GM04504 (cell line): ENCODE results near the gene GAS5.
A peak's percentile ranks its signal among the peaks of the same experiment; 100 is the strongest.
"Not testable (repeated sequence)": the region's sequence is repeated elsewhere in the genome, so short reads cannot be mapped to it uniquely, and the experiment has no call there.

Experiments
- DNase-seq: peaks from one replicate; pipeline ENCODE4 v3.0.0-alpha.2; 2012; ENCODE audit warnings: low read depth

Gene GAS5

GRCh38 chr1:173869021-173869359 is 1.2 kb upstream of the GAS5 start:
- no peak for DNase-seq

DNA sequence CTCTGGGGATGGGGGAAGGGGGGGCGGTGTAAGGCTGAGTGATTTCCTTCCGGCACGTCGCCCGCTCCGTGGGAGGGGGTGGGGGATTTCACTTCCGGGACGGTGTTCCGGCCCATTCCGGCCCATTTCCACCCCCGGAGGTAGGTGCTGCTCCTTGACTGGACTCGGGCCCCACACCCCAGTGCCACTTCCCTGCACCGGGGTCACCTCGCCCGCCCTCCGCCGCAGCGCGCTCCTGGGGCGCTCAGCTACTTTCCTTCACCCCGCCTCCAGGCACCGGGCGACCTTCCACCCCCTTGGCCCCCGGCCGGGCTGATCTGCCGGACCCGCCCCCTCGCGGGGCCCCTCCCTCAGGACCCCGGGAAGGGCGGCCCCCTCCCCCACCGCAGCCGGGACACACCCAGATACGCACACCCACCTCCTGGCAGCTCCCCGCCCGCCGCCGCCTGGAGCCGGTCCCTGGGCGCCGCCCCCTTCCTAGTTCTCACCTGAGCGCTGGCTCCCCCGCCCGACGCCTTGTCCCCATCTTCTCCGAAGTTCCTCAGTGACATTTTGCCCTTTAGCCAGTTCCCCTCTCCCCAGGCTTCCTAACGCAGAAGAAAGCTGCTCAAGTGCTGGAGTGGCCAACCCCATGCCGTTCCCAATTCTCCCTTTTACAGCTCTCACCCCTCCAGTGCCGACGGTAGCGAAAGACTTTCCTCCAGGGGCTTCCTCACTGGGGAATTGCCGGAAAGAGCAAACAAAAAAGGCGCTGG is 654 bp upstream of the GAS5 start, which contains the start of gene ZBTB37:
TSS of gene ZBTB37 (plus strand) at position 115 of the 755 bp plus-strand sequence. CDS start 1,846 bp downstream, outside the sequence.
- DNase-seq = peak; percentile 25

- DNase-seq = no peak
Observed at GRCh38 chr1:173867141-173867752, 542 bp downstream of the GAS5 start.

DNA sequence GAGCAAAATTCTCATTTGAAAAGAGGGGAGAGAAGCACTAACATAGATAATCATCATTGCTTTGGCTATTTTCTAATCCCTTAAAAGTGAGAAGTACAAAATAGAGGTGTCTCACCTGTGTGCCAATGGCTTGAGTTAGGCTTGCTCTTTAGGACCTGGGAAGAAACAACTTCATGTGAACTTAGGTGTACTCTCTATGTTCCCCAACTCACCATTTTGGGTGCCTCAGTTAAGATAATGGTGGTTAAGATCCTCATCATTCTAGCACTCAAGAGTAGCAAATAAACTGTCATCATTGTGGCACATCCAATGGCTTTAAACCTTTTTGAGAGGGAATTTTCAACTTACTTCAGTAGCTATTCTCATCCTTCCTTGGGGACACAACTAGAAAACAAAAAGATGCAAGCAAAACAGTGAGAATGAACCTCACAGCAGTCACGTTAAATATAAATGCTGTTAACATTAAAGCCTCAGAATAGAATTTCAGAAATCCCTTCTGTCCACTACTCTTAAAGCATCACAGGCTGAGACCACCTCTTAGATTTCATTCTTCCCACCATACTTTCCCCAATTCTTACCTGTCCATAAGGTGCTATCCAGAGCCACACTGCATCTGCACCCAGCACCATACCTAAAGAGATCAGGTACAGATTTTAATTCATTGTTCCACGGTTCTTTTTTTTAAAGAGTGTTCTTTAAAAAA is 1.2 kb downstream of the GAS5 start:
- no peak for DNase-seq

DNA sequence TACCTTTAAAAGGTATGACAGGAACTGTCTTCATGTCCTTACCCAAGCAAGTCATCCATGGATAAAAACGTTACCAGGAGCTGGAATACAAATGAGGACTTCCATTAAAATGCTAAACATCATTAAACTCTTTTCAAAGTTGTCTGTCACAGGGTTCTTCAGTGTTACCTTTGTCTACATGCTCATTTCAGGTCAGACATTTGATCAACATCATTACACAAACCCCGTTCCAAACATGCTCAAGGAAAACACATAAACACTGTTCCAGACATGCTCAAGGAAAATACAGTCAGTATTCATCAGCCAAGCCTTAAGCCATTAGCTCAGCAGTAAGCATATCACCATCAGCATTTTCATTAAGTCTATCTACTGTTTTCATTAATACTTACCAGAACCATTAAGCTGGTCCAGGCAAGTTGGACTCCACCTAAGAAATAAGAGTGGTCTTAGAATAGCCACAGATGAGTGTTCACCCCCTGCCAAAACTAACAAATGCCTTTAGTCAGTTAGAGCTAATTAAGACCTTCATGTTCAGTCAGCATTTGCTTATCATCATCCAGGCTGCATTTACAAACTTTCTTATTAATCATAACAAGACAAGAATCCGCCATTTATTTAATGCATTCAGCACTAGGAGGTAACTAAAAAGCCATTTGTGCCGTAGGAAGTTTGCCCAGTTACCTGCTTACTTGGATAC is 2.2 kb downstream of the GAS5 start:
- no peak for DNase-seq

DNA sequence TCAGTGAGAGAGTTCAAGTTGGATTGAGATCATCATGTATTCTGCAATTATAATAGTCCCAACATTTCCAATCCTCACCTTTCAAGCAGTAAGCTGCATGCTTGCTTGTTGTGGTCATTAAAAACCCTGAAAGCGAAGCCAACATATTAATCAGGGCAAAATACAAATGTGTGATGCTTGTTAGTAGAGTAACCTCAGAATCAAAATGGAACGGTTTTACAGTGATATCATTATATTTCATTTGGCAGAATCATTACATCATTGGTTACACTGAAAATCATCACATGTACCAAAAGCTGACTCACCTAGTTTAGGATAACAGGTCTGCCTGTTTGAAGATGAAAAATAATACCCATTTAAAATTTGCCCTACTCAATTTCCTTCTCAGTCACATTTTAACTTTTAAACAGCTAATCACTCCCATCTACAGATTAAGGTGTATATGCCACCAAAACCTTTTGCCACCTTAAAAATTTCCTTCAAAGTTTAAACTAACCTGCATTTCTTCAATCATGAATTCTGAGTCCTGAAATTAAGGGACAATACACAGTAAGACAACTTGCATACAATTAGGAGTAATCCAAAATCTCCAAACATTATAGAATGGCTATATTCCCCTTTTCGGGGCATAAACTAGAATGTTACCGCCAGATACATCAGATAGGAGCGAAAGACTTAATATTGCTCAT is 3.5 kb downstream of the GAS5 start:
- no peak for DNase-seq

GRCh38 chr1:173863224-173864161 is 4.3 kb downstream of the GAS5 start:
- DNase-seq = no peak

GRCh38 chr1:173862769-173863223 is 5.0 kb downstream of the GAS5 start:
- no peak for DNase-seq

DNA sequence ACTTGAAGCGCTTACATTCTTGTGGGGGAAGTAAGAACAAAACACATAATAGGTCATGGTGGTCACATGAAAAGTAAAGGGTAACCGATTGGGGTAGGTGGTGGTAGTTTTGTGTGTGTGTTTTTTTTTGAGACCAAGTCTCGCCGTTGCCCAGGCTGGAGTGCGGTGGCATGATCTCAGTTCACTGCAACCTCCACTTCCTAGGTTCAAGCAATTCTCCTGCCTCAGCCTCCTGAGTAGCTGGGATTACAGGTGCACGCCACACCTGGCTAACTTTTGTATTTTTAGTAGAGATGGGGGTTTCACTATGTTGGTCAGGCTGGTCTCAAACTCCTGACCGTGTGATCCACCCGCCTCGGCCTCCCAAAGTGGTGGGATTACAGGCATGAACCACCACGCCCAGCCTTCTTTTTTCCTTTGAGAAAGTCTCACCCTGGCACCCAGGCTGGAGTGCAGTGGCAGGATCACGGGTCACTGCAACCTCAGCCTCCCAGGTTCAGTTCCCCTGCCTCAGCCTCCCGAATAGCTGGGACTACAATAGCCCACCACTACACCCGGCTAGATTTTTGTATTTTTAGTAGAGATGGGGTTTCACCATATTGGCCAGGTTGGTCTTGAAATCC is 5.5 kb downstream of the GAS5 start:
- DNase-seq = not testable (repeated sequence)

DNA sequence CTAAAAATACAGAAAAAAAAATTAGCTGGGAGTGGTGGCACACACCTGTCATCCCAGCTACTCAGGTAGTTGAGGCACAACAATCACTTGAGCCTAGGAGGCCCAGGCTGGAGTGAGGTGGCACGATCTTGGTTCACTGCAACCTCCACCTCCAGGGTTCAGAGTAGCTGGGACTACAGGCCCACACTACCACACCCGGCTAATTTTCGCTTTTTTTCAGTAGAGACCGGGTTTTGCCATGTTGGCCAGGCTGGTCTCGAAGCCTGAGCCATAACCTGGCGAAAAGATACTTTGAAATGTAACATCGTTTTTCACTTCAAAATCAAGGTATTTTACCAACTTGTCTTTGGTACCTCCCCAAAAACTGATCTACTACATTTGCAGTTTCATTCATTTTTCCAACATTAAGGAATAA is 6.1 kb downstream of the GAS5 start:
- DNase-seq = no peak

GRCh38 chr1:173860065-173860464 is 7.7 kb downstream of the GAS5 start:
- no peak for DNase-seq

DNA sequence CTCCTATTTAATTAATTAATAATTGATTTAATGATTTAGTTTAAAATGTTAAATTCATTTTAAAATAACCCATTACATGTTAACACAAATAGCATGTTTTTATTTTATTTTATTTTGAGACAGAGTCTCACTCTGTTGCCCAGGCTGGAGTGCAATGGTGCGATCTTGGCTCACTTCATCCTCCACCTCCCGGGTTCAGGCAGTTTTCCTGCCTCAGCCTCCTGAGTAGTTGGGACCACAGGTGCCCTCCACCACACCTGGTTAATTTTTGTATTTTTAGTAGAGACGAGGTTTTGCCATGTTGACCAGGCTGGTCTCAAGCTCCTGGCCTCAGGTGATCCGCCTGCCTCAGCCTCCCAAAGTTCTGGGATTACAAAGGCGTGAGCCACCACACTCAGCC is 8.2 kb downstream of the GAS5 start:
- DNase-seq = not testable (repeated sequence)

DNA sequence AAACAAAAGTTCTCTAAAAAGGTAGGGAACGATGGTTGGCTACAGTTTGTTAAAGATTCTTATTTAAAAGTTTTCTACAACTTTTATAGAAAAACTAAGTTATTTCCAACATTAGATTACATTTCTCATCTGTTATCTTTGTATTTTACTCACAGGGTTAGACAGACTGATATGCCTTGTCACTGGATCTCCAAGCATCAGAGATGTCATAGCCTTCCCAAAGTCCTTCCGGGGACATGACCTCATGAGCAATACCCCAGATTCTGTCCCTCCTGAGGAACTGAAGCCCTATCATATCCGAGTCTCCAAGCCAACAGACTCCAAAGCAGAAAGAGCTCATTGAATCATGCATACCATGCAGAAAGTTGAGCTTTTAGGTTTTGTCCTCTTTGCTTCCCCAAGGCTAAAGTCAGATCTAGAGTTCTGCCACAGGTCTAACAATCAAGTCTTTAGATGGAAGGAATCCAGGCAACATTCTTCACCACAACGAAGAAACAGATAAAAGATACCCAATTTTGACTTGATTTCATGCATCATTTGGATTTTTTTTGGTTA is 10.3 kb downstream of the GAS5 start:
- DNase-seq = no peak

DNA sequence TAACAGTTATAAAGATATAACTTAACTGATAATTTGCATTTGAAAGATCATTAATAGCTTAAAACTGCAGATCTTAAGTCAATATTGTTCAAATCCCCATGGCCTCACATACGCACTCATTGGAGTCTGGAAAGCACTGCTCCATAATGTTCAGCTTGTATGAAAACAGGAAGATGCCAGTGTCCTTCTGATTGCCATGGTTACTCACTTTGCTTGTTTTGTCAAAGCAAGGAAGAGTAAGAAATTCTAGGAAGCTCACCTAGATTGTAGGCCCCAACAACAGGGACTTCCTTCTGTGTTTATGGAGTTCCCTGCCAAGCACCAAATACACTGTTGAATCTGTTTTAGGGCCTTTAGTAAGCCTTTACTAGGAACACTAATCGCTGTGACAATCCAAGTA is 10.9 kb downstream of the GAS5 start:
- no peak for DNase-seq

DNA sequence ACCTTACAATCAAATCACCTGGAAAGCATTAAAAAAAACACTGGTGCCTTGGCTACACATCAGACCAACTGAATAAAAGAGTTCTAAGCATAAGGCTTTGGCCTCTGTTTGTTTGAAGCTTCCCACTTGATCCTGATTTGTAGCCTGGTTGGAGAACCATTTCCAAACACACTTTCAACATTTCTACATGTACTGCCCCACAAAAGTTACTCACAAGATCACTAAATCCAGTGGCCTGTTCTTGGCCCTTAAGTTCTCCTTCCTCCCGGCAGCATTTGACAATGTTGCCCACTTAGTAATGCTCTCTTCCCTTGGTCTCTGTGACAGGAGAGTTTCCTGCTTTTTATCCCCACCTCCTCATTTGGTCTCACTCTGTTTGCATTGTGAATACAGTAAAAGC is 11.8 kb downstream of the GAS5 start:
- no peak for DNase-seq

DNA sequence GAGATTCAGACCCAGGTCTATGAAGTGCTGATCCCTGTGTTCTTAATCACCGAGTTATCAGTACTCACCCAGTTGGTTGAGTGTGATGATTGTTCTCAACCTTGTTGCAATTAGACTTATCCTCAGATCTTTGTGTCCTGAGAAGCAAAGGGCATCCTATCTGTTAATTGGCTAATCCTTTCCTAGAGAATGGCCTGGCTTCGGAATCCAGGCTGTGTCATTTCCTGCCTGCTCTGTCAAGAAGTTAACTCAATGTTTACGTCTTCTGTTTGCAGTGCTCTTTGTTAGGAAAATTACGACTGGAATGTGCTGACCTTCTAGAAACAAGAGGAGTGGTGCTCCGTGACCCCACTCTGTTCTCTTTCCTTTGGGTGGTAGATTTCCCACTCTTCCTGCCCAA is 14.7 kb downstream of the GAS5 start:
- DNase-seq = no peak

- DNase-seq = no peak
Observed at GRCh38 chr1:173852105-173852504, 15.7 kb downstream of the GAS5 start.

DNA sequence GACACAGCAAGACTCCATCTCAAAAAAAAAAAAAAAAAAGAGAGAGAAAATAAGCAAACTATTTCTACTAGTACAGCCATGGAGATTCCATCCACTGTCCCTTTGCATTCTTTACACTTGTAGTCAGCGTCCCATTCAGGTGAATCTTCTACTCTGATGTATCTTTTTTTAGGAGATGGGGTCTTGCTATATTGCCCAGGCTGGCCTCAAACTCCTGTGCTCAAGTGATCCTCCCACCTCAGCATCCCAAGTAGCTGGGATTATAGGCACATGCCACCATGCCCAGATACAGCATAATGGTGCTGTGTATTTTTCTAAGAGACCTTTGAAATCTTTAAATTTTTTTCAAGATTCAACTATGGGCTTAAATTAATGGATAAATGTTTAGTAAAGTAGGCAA is 35.0 kb downstream of the GAS5 start:
- no peak for DNase-seq

DNA sequence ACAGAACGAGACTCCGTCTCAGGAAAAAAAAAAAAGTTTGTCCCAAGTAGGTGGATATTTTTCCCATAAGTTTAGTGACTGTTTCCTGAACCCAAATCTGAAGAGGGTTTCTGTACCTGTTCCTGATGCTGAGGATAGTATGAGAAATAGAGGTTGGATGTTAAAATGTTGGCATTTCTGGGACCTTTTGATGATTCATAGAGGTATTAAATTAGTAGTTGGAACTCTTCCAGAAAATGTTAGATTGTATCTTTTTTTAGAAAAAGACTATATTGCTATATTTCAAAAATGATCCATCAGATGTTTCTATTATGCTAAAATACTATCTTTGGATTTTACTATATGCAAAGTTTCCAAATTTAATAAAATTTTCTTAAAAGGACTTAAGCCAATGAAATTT is 40.2 kb downstream of the GAS5 start:
- DNase-seq = no peak
